A673 (cell line): Measurements from ENCODE around the gene CDR2. TPM values are rescaled to one million over a fixed set of nuclear protein-coding genes. Genes with fewer than 3 reads are reported as not detected.

Experiments
- BruUV-seq: library from RNA; stranded (reverse); fragments of 400-500 nt; replicated peaks from 2 replicates; lab custom pipeline; 2021; lab: Mats Ljungman, UMichigan
- CTCF ChIA-PET: fragments of 300-600 bp; sonication (Branson Sonifier 250); formaldehyde crosslinking; loops from one replicate; lab custom pipeline; 2022; ENCODE audit warnings: antibody characterized with exemption; lab: Charles Lee
- POLR2A ChIA-PET: fragments of 300-600 bp; sonication (Branson Sonifier 250); formaldehyde crosslinking; loops from one replicate; lab custom pipeline; 2022; ENCODE audit warnings: antibody characterized with exemption; ENCODE audit not compliant: low non-redundant PET; lab: Charles Lee
- DNase-seq: peaks from one replicate; pipeline ENCODE4 v3.0.0-alpha.2; 2015; ENCODE audit warnings: low spot score
- H3K27ac ChIP-seq: fragments of 200-600 bp; sonication (generic); 2 replicates; pipeline ENCODE4 v1.5.1; 2016; ENCODE audit warnings: mixed run types, low read depth, mild to moderate bottlenecking, mixed read lengths, antibody characterized with exemption, low read length; ENCODE audit not compliant: poor library complexity, severe bottlenecking
- H3K27me3 ChIP-seq: fragments of 200-600 bp; sonication (generic); replicated peaks from 2 replicates; pipeline ENCODE4 v1.6.1; 2017; ENCODE audit warnings: mixed run types, low read depth, mild to moderate bottlenecking, mixed read lengths, antibody characterized with exemption, low read length; ENCODE audit not compliant: insufficient read depth, poor library complexity
- H3K36me3 ChIP-seq: fragments of 200-600 bp; sonication (generic); 2 replicates; pipeline ENCODE4 v1.6.1; 2016; ENCODE audit warnings: mixed run types, mild to moderate bottlenecking, mixed read lengths, antibody characterized with exemption, low read length; ENCODE audit not compliant: insufficient read depth, poor library complexity, severe bottlenecking
- H3K4me1 ChIP-seq: fragments of 200-600 bp; sonication (generic); 2 replicates; pipeline ENCODE4 v1.6.1; 2017; ENCODE audit warnings: mixed run types, mild to moderate bottlenecking, mixed read lengths, antibody characterized with exemption, low read length; ENCODE audit not compliant: insufficient read depth, poor library complexity, severe bottlenecking
- H3K4me3 ChIP-seq: fragments of 200-600 bp; sonication (generic); 2 replicates; pipeline ENCODE4 v1.5.1; 2016; ENCODE audit warnings: low read depth, mixed run types, mild to moderate bottlenecking, mixed read lengths, low read length; ENCODE audit not compliant: poor library complexity, severe bottlenecking
- H3K9me3 ChIP-seq: fragments of 200-600 bp; sonication (generic); 2 replicates; pipeline ENCODE4 v1.6.1; 2016; ENCODE audit warnings: mixed run types, low read depth, mild to moderate bottlenecking, mixed read lengths, antibody characterized with exemption, low read length; ENCODE audit not compliant: poor library complexity, severe bottlenecking
- CTCF ChIP-seq: fragments of 300-800, 200-600 bp; sonication (generic); conservative IDR thresholded peaks from 2 replicates; pipeline ENCODE4 v1.5.1; 2017; ENCODE audit warnings: low read depth, mild to moderate bottlenecking, antibody characterized with exemption, low read length, moderate library complexity, mixed read lengths
- EZH2 ChIP-seq: fragments of 200-600 bp; sonication (generic); IDR thresholded peaks from 2 replicates; pipeline ENCODE4 v1.6.1; 2017; ENCODE audit warnings: borderline replicate concordance, low read depth, mild to moderate bottlenecking, mixed read lengths, antibody characterized with exemption, low read length; ENCODE audit not compliant: poor library complexity, severe bottlenecking
- intact Hi-C: fragments of 100-400 bp; cut with micrococcal nuclease; formaldehyde crosslinking; loops from one replicate; pipeline ENCODE4 v1.10.0; 2022; ENCODE audit not compliant: unreplicated experiment
- total RNA-seq: library from RNA; stranded (reverse); gene quantifications from 2 replicates; pipeline ENCODE4 v1.2.3, GENCODE V29; 2021

The CDR2 gene
- total RNA-seq, 1 experiment from 2014 or later, result 40.5 TPM

DNA sequence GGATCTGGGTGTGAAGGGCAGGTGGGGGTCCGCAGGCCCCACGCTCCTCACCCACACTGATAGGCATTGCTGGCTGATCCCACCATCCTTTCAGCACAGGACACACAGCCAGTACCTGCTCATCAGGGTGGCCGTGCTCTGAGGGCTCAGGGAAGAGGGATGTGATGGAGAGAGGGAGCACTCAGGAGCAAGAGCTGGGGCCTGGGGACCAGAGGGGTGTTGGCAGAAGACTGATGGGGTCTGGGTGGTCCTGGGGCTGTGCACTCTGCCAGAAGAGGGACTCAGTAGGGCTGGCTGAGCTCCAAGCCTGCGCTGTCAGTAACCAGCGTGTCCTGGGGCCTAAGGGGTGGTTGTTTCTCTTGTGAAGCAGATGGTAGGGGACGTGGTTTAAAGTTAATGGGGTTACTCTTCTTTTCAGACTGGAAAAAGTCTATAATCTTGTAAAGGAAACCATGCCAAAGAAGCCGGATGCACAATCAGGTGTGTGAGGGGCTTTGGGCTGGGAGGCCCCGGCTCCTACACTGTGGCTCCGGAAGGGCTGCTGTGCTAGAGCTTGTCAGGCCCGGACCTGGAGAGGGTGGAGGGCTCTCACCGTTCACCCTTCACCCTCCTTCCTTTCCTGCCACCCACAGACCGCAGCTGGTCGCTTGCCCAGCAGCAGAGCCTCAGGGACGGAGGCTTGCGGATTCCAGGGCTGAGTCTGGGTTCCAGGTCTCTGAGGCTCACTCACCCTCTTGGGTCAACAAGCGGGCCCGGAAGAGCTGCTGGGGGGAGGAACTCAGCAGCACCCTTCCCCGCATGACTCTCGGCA, 49.4 kb downstream of the CDR2 start:
- H3K36me3 ChIP-seq, result peaks cover 40% of the 10 kb centered on the region
- ChIA-PET CTCF (no interaction called here), POLR2A (no interaction called here)
- no peak overlapping the region for H3K27ac ChIP-seq
- H3K4me3 ChIP-seq, result no peak overlapping the region
- no TSS peak for BruUV-seq
- H3K9me3 ChIP-seq, result no peaks in the 10 kb centered on the region
- TF ChIP-seq CTCF (no peak), EZH2 (no peak)
- DNase-seq, result no peak
- intact Hi-C loops, result loop anchor here (5.0 kb wide), 2 partner anchors 758 to 1168 kb away; partner anchors contain the start of gene LDAF1
- H3K27me3 ChIP-seq, result no peaks in the 10 kb centered on the region
- H3K4me1 ChIP-seq, result no peaks in the 10 kb centered on the region

DNA sequence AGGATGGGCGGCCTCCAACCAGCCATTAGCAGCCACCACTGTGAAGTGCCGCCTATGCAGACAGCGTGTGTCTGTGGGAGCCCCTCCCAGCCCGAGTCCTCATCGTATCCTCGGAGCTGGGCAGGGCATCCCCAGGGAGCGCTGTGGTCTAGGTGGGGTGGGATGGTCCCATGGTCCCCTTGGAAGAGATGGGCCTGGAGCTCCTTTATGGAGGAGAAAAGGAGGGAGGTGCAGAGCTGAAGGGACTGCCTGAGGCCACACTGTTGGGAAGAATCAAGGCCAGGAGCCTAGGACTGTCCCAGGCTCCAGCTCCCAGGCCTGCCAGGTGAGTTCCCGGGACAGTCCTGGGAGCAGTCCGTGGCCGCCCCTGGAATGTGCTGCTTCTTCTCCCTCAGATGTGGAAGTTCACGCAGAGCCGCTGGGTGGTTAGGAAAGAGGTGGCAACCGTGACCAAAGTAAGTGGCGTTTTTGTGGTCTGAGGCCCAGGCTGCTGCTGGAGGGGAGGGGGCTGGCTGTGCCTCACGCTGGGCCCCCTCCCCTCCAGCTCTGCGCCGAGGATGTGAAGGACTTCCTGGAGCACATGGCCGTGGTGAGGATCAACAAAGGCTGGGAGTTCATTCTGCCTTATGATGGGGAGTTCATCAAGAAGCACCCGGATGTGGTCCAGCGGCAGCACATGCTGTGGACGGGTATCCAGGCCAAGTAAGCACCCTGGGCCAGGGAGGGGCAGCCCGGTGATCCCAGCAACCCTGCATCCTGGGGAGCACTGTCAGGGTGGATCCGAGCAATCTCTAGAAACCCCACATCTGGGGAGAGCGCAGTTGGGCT, 50.2 kb downstream of the CDR2 start:
- ChIA-PET CTCF (no interaction called here), POLR2A (no interaction called here)
- Histone ChIP-seq H3K27me3 (no peaks in the 10 kb centered on the region), H3K4me1 (no peaks in the 10 kb centered on the region), H3K9me3 (no peaks in the 10 kb centered on the region), H3K27ac (no peak overlapping the region), H3K36me3 (peaks cover 41% of the 10 kb centered on the region), H3K4me3 (no peak overlapping the region)
- TF ChIP-seq EZH2 (no peak), CTCF (no peak)
- DNase-seq, result no peak
- no TSS peak for BruUV-seq
- intact Hi-C loops, result loop anchor here (5.0 kb wide), 2 partner anchors 757 to 1167 kb away; partner anchors contain the start of gene LDAF1

DNA sequence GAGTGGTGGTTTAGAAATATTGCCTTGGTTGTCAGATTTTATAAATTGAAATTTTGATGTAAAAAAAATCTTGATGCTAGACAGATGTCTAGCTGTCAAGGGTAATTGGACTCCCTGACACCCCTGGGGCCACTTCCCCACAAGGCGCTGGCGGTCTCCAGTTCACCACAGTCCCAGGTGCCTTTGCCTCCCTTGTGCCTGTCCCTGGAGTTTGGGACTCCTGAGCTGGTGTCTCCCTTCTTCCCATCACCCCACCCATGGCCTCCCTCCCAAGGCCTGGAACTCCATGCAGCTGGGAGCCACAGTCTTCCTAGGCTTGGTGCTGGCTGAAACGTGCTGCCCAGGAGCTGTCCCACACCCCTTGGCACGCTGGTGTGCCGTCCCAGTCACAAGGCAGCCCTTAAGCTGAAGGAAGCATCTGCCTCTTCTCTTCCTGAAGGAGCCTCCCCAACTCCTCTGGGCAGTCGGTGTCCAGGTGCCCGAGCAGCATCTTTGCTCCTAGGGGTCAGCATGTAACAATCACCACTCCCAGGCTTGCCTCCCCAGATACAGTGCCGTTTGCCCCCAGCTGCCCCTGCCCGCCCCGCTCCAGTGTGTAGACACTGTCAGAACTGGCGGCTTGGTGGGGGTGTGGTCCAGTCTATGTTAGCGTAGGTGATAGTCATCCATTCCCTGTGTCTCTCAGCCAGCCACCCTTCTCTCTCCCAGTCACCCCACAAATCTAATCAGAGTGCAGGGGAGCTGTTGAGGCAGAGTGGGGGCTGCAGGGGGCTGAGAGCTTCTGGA, 51.1 kb downstream of the CDR2 start:
- intact Hi-C loops, result loop anchor here (5.0 kb wide), 2 partner anchors 756 to 1166 kb away; partner anchors contain the start of gene LDAF1
- Histone ChIP-seq H3K4me3 (no peak overlapping the region), H3K27me3 (no peaks in the 10 kb centered on the region), H3K36me3 (peaks cover 43% of the 10 kb centered on the region), H3K9me3 (no peaks in the 10 kb centered on the region), H3K4me1 (no peaks in the 10 kb centered on the region), H3K27ac (no peak overlapping the region)
- ChIA-PET POLR2A (no interaction called here), CTCF (no interaction called here)
- BruUV-seq, result no TSS peak
- no peak for DNase-seq
- TF ChIP-seq CTCF (no peak), EZH2 (no peak)
